Measurements from ENCODE around the gene GHR. TPM values are rescaled to one million over a fixed set of nuclear protein-coding genes. Genes with fewer than 3 reads are reported as not detected.

The GHR gene
- polyA plus RNA-seq, 1 donor from 2014 or later, result 0.31 TPM

- H3K27ac ChIP-seq (ENCODE audit: low read length), result no peak overlapping the region
- H3K4me3 ChIP-seq (ENCODE audit: low read length), result no peak overlapping the region
- H3K4me2 ChIP-seq (ENCODE audit: low read length), result no peak overlapping the region
Measured at GRCh38 chr5:42595597-42595996, 172.4 kb downstream of the GHR start.

DNA sequence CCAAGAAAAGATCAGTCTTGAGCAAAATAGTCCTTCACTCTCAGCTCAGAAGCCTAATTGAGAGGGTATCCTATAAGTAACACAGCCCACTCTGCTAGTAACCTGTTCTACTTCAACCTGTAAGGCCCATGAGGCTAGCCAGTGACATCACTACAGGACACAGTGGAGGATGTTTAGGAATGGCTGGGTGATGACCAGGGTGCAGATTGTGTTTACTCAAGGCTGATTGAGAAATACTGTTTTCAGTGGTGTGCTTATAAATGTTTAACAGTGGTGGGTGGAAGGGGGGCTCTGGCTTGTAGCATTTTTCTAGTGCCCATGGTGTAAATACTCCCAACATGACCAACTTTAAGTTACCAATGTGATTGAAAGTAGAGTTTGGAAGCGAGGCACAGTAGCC, 173.6 kb downstream of the GHR start:
- H3K9ac ChIP-seq (ENCODE audit: low read length), result no peak overlapping the region
- no peak overlapping the region for H3K27ac ChIP-seq (ENCODE audit: low read length)
- TF ChIP-seq REST (IDR thresholded peaks at IDR 0.05; ENCODE audit: borderline replicate concordance) (no peak), EZH2 (IDR thresholded peaks at IDR 0.05; ENCODE audit: borderline replicate concordance, insufficient read depth, low read length, poor library complexity, severe bottlenecking) (no peak), RAD21 (conservative IDR thresholded peaks at IDR 0.05) (no peak), POLR2AphosphoS5 (IDR thresholded peaks at IDR 0.05) (no peak), TAF1 (IDR thresholded peaks at IDR 0.05; ENCODE audit: low read depth) (no peak), MXI1 (conservative IDR thresholded peaks at IDR 0.05; ENCODE audit: poor library complexity, severe bottlenecking) (no peak), SMC3 (conservative IDR thresholded peaks at IDR 0.05; ENCODE audit: poor library complexity) (no peak)
- TF ChIP-seq, protein P1, sequence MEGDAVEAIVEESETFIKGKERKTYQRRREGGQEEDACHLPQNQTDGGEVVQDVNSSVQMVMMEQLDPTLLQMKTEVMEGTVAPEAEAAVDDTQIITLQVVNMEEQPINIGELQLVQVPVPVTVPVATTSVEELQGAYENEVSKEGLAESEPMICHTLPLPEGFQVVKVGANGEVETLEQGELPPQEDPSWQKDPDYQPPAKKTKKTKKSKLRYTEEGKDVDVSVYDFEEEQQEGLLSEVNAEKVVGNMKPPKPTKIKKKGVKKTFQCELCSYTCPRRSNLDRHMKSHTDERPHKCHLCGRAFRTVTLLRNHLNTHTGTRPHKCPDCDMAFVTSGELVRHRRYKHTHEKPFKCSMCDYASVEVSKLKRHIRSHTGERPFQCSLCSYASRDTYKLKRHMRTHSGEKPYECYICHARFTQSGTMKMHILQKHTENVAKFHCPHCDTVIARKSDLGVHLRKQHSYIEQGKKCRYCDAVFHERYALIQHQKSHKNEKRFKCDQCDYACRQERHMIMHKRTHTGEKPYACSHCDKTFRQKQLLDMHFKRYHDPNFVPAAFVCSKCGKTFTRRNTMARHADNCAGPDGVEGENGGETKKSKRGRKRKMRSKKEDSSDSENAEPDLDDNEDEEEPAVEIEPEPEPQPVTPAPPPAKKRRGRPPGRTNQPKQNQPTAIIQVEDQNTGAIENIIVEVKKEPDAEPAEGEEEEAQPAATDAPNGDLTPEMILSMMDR (IDR thresholded peaks at IDR 0.05; ENCODE audit: poor library complexity, severe bottlenecking), result no peak

More at GRCh38 chr5:42595597-42595996, 172.4 kb downstream of the GHR start:
- Histone ChIP-seq H3K9me3 (ENCODE audit: low read length) (no peaks in the 10 kb centered on the region), H3F3A (ENCODE audit: insufficient read depth, low read length, poor library complexity, severe bottlenecking) (no peaks in the 10 kb centered on the region), H3K36me3 (ENCODE audit: insufficient read depth, low read length) (no peaks in the 10 kb centered on the region), H3K9me2 (ENCODE audit: insufficient read depth, low read length) (no peaks in the 10 kb centered on the region), H3K9ac (ENCODE audit: low read length) (no peak overlapping the region), H3K27me3 (ENCODE audit: insufficient read depth, low read depth, low read length) (no peaks in the 10 kb centered on the region), H4K20me1 (ENCODE audit: insufficient read depth) (no peaks in the 10 kb centered on the region), H3K79me2 (replicated peaks; ENCODE audit: insufficient read depth, low read length) (no peaks in the 10 kb centered on the region), H2AFZ (ENCODE audit: low read depth, low read length) (no peak overlapping the region)
- TF ChIP-seq, protein P1 (IDR thresholded peaks at IDR 0.05; ENCODE audit: poor library complexity, severe bottlenecking), result no peak
- TF ChIP-seq SMC3 (conservative IDR thresholded peaks at IDR 0.05; ENCODE audit: poor library complexity) (no peak), MXI1 (conservative IDR thresholded peaks at IDR 0.05; ENCODE audit: poor library complexity, severe bottlenecking) (no peak), TAF1 (IDR thresholded peaks at IDR 0.05; ENCODE audit: low read depth) (no peak), EZH2 (IDR thresholded peaks at IDR 0.05; ENCODE audit: borderline replicate concordance, insufficient read depth, low read length, poor library complexity, severe bottlenecking) (no peak), POLR2AphosphoS5 (IDR thresholded peaks at IDR 0.05) (no peak), RAD21 (conservative IDR thresholded peaks at IDR 0.05) (no peak), EP300 (conservative IDR thresholded peaks at IDR 0.05; ENCODE audit: poor library complexity, severe bottlenecking) (no peak), REST (IDR thresholded peaks at IDR 0.05; ENCODE audit: borderline replicate concordance) (no peak)

More for the DNA sequence above, 173.6 kb downstream of the GHR start:
- Histone ChIP-seq H3K9me2 (ENCODE audit: insufficient read depth, low read length) (no peaks in the 10 kb centered on the region), H3K4me3 (ENCODE audit: low read length) (no peak overlapping the region), H4K20me1 (ENCODE audit: insufficient read depth) (no peaks in the 10 kb centered on the region), H3K27me3 (ENCODE audit: insufficient read depth, low read depth, low read length) (no peaks in the 10 kb centered on the region), H3K36me3 (ENCODE audit: insufficient read depth, low read length) (no peaks in the 10 kb centered on the region), H3K9me3 (ENCODE audit: low read length) (no peaks in the 10 kb centered on the region), H2AFZ (ENCODE audit: low read depth, low read length) (no peak overlapping the region), H3K4me2 (ENCODE audit: low read length) (no peak overlapping the region), H3K79me2 (replicated peaks; ENCODE audit: insufficient read depth, low read length) (no peaks in the 10 kb centered on the region), H3F3A (ENCODE audit: insufficient read depth, low read length, poor library complexity, severe bottlenecking) (no peaks in the 10 kb centered on the region)

Data from neural cell (in vitro differentiated cells).